GM12865 (cell line): ENCODE data around the gene SERINC5.
"Not testable (repeated sequence)": the region's sequence is repeated elsewhere in the genome, so short reads cannot be mapped to it uniquely, and the experiment has no call there.

ENCODE experiments used
- DNase-seq: peaks from one replicate; pipeline ENCODE4 v3.0.0; 2010; ENCODE audit warnings: low read depth
- H3K4me3 ChIP-seq: 2 replicates; pipeline ENCODE4 v1.5.1; 2011; ENCODE audit warnings: mild to moderate bottlenecking, low read depth, low read length, control low read depth
- CTCF ChIP-seq: IDR thresholded peaks from 2 replicates; pipeline ENCODE4 v1.5.1; 2011; ENCODE audit warnings: low read length, control low read depth, low read depth, inconsistent platforms; ENCODE audit not compliant: insufficient read depth; ENCODE audit errors: missing control alignments

SERINC5 gene

GRCh38 chr5:80092486-80093107 is 163.3 kb downstream of the SERINC5 start:
- no peak overlapping the region for H3K4me3 ChIP-seq
- DNase-seq: no peak
- TF ChIP-seq CTCF: no peak

- peak; percentile 55 for DNase-seq
- not testable (repeated sequence) for H3K4me3 ChIP-seq
- peak; percentile 43 for TF ChIP-seq CTCF
These were observed 164.1 kb downstream of the SERINC5 start for GRCh38 chr5:80091792-80092192.

GRCh38 chr5:80090884-80091166 is 165.0 kb downstream of the SERINC5 start:
- no peak for TF ChIP-seq CTCF
- no peak overlapping the region for H3K4me3 ChIP-seq
- no peak for DNase-seq

- peak; percentile 64 for DNase-seq
- TF ChIP-seq CTCF: peak; percentile 53
- peak overlapping the region; percentile 58 for H3K4me3 ChIP-seq
These were observed 172.6 kb downstream of the SERINC5 start for GRCh38 chr5:80083101-80083890.

- peak; percentile 80 for DNase-seq
- peak overlapping the region; percentile 58 for H3K4me3 ChIP-seq
- TF ChIP-seq CTCF: peak; percentile 87
These were observed 173.1 kb downstream of the SERINC5 start for GRCh38 chr5:80082731-80083100.

- no peak for DNase-seq
- H3K4me3 ChIP-seq: no peak overlapping the region
- no peak for TF ChIP-seq CTCF
These were observed 173.6 kb downstream of the SERINC5 start for GRCh38 chr5:80082281-80082680.

- no peak for DNase-seq
- H3K4me3 ChIP-seq: no peak overlapping the region
- TF ChIP-seq CTCF: no peak
These were observed 176.9 kb downstream of the SERINC5 start for GRCh38 chr5:80078921-80079320.
